Esophagus squamous epithelium (tissue), 4 donors: Measurements from ENCODE around the gene HMCN1.

ENCODE experiments used
- POLR2A ChIP-seq, 4 donors: fragments of 450-650 bp; IDR thresholded peaks; one replicate each; pipeline ENCODE4 v1.6.1; 2017; ENCODE audit warnings: antibody characterized with exemption in 4 of 4, mild to moderate bottlenecking in 4 of 4, moderate library complexity in 3 of 4
- TF ChIP-seq, protein P1 (sequence below), 6 experiments: fragments of 450-650 bp in 4 of 6; fragments of 200-600 bp in 2 of 6; sonication (generic) in 2 of 6; IDR thresholded peaks; one replicate each; pipeline ENCODE4 v1.5.1; 2016 to 2019; ENCODE audit warnings: antibody characterized with exemption in 6 of 6, mild to moderate bottlenecking in 4 of 6, moderate library complexity in 4 of 6

- TF ChIP-seq, protein P1, sequence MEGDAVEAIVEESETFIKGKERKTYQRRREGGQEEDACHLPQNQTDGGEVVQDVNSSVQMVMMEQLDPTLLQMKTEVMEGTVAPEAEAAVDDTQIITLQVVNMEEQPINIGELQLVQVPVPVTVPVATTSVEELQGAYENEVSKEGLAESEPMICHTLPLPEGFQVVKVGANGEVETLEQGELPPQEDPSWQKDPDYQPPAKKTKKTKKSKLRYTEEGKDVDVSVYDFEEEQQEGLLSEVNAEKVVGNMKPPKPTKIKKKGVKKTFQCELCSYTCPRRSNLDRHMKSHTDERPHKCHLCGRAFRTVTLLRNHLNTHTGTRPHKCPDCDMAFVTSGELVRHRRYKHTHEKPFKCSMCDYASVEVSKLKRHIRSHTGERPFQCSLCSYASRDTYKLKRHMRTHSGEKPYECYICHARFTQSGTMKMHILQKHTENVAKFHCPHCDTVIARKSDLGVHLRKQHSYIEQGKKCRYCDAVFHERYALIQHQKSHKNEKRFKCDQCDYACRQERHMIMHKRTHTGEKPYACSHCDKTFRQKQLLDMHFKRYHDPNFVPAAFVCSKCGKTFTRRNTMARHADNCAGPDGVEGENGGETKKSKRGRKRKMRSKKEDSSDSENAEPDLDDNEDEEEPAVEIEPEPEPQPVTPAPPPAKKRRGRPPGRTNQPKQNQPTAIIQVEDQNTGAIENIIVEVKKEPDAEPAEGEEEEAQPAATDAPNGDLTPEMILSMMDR (IDR thresholded peaks at IDR 0.05) = no peak
- no peak for TF ChIP-seq POLR2A (IDR thresholded peaks at IDR 0.05)
Measured at GRCh38 chr1:185798505-185798904, 64.3 kb downstream of the HMCN1 start.
